ENCODE measurements around the gene ROCK2.

The ROCK2 gene

GRCh38 chr2:11352781-11353537 is 8.5 kb upstream of the ROCK2 start:
- H3K9me3 Mint-ChIP-seq = no peaks in the 10 kb centered on the region
- no peaks in the 10 kb centered on the region for H3K36me3 Mint-ChIP-seq
- no peaks in the 10 kb centered on the region for H3K27me3 Mint-ChIP-seq
- H3K4me3 Mint-ChIP-seq = no peak overlapping the region
- H3K4me1 Mint-ChIP-seq = no peaks in the 10 kb centered on the region
- no peak overlapping the region for H3K27ac Mint-ChIP-seq

GRCh38 chr2:11348209-11348749 is 3.8 kb upstream of the ROCK2 start:
- Mint-ChIP-seq H3K27ac (no peak overlapping the region), H3K27me3 (no peaks in the 10 kb centered on the region), H3K4me3 (no peak overlapping the region), H3K36me3 (no peaks in the 10 kb centered on the region), H3K4me1 (peaks cover 7% of the 10 kb centered on the region), H3K9me3 (no peaks in the 10 kb centered on the region)

- H3K27ac Mint-ChIP-seq = no peak overlapping the region
- no peaks in the 10 kb centered on the region for H3K36me3 Mint-ChIP-seq
- peaks cover 15% of the 10 kb centered on the region for H3K4me1 Mint-ChIP-seq
- no peak overlapping the region for H3K4me3 Mint-ChIP-seq
- H3K9me3 Mint-ChIP-seq = no peaks in the 10 kb centered on the region
- no peaks in the 10 kb centered on the region for H3K27me3 Mint-ChIP-seq
Observed at GRCh38 chr2:11347403-11347959, 3.0 kb upstream of the ROCK2 start.

GRCh38 chr2:11346023-11346482 is 1.6 kb upstream of the ROCK2 start:
- no peaks in the 10 kb centered on the region for H3K27me3 Mint-ChIP-seq
- H3K4me3 Mint-ChIP-seq = no peak overlapping the region
- no peak overlapping the region for H3K27ac Mint-ChIP-seq
- H3K4me1 Mint-ChIP-seq = peaks cover 26% of the 10 kb centered on the region
- H3K9me3 Mint-ChIP-seq = no peaks in the 10 kb centered on the region
- no peaks in the 10 kb centered on the region for H3K36me3 Mint-ChIP-seq

GRCh38 chr2:11344956-11345677 is 681 bp upstream of the ROCK2 start:
- Mint-ChIP-seq H3K9me3 (no peaks in the 10 kb centered on the region), H3K27ac (peak overlapping the region; percentile 80), H3K4me3 (peak overlapping the region; percentile 86), H3K36me3 (no peaks in the 10 kb centered on the region), H3K27me3 (no peaks in the 10 kb centered on the region), H3K4me1 (peaks cover 34% of the 10 kb centered on the region)

- Mint-ChIP-seq H3K27me3 (no peaks in the 10 kb centered on the region), H3K4me3 (peak overlapping the region; percentile 99), H3K4me1 (peaks cover 47% of the 10 kb centered on the region), H3K9me3 (no peaks in the 10 kb centered on the region), H3K36me3 (no peaks in the 10 kb centered on the region), H3K27ac (peak overlapping the region; percentile 96)
Observed at GRCh38 chr2:11343650-11344341, 640 bp downstream of the ROCK2 start.

- H3K9me3 Mint-ChIP-seq = no peaks in the 10 kb centered on the region
- H3K27me3 Mint-ChIP-seq = no peaks in the 10 kb centered on the region
- H3K4me3 Mint-ChIP-seq = peak overlapping the region; percentile 99
- H3K36me3 Mint-ChIP-seq = no peaks in the 10 kb centered on the region
- peaks cover 48% of the 10 kb centered on the region for H3K4me1 Mint-ChIP-seq
- H3K27ac Mint-ChIP-seq = peak overlapping the region; percentile 96
Observed at GRCh38 chr2:11343368-11343649, 1.1 kb downstream of the ROCK2 start.

GRCh38 chr2:11342551-11343367 is 1.7 kb downstream of the ROCK2 start:
- Mint-ChIP-seq H3K27ac (peak overlapping the region; percentile 96), H3K4me1 (peaks cover 48% of the 10 kb centered on the region), H3K36me3 (peaks cover 1% of the 10 kb centered on the region), H3K4me3 (peak overlapping the region; percentile 99), H3K27me3 (no peaks in the 10 kb centered on the region), H3K9me3 (no peaks in the 10 kb centered on the region)

GRCh38 chr2:11340717-11341116 is 3.7 kb downstream of the ROCK2 start:
- H3K36me3 Mint-ChIP-seq = peaks cover 3% of the 10 kb centered on the region
- no peaks in the 10 kb centered on the region for H3K27me3 Mint-ChIP-seq
- peaks cover 49% of the 10 kb centered on the region for H3K4me1 Mint-ChIP-seq
- no peaks in the 10 kb centered on the region for H3K9me3 Mint-ChIP-seq
- H3K4me3 Mint-ChIP-seq = no peak overlapping the region
- no peak overlapping the region for H3K27ac Mint-ChIP-seq

- Mint-ChIP-seq H3K27ac (no peak overlapping the region), H3K4me3 (no peak overlapping the region), H3K4me1 (peaks cover 56% of the 10 kb centered on the region), H3K9me3 (no peaks in the 10 kb centered on the region), H3K27me3 (no peaks in the 10 kb centered on the region), H3K36me3 (peaks cover 3% of the 10 kb centered on the region)
Observed at GRCh38 chr2:11339508-11340083, 4.8 kb downstream of the ROCK2 start.

GRCh38 chr2:11338580-11338979 is 5.9 kb downstream of the ROCK2 start:
- peaks cover 60% of the 10 kb centered on the region for H3K4me1 Mint-ChIP-seq
- H3K9me3 Mint-ChIP-seq = no peaks in the 10 kb centered on the region

GRCh38 chr2:11337909-11338308 is 6.5 kb downstream of the ROCK2 start:
- Mint-ChIP-seq H3K4me3 (no peak overlapping the region), H3K27ac (no peak overlapping the region), H3K36me3 (peaks cover 3% of the 10 kb centered on the region), H3K27me3 (no peaks in the 10 kb centered on the region), H3K9me3 (peaks cover under 1% of the 10 kb centered on the region), H3K4me1 (peaks cover 58% of the 10 kb centered on the region)

More at GRCh38 chr2:11338580-11338979, 5.9 kb downstream of the ROCK2 start:
- no peak overlapping the region for H3K4me3 Mint-ChIP-seq
- H3K27me3 Mint-ChIP-seq = no peaks in the 10 kb centered on the region
- no peak overlapping the region for H3K27ac Mint-ChIP-seq
- peaks cover 3% of the 10 kb centered on the region for H3K36me3 Mint-ChIP-seq

- H3K27ac Mint-ChIP-seq = no peak overlapping the region
- peaks cover 5% of the 10 kb centered on the region for H3K9me3 Mint-ChIP-seq
- no peaks in the 10 kb centered on the region for H3K27me3 Mint-ChIP-seq
- no peak overlapping the region for H3K4me3 Mint-ChIP-seq
- H3K4me1 Mint-ChIP-seq = peaks cover 46% of the 10 kb centered on the region
- H3K36me3 Mint-ChIP-seq = peaks cover 7% of the 10 kb centered on the region
Observed at GRCh38 chr2:11336189-11336588, 8.2 kb downstream of the ROCK2 start.

- Mint-ChIP-seq H3K27ac (no peak overlapping the region), H3K36me3 (peaks cover 7% of the 10 kb centered on the region), H3K27me3 (no peaks in the 10 kb centered on the region), H3K4me3 (no peak overlapping the region), H3K4me1 (peaks cover 30% of the 10 kb centered on the region), H3K9me3 (peaks cover 5% of the 10 kb centered on the region)
Observed at GRCh38 chr2:11333427-11334183, 10.8 kb downstream of the ROCK2 start.

Data from activated naive CD4-positive, alpha-beta T cell treated with anti-CD3 and anti-CD28 coated beads, Interleukin-2, amount 50 U/mL, for 24 hours (primary cell).